ENCODE measurements around the gene ENGASE. TPM values are rescaled to one million over a fixed set of nuclear protein-coding genes. Genes with fewer than 3 reads are reported as not detected.
"Not testable (repeated sequence)": the region's sequence is repeated elsewhere in the genome, so short reads cannot be mapped to it uniquely, and the experiment has no call there.

The ENGASE gene
- total and polyA plus RNA-seq, 9 of the 15 experiments (the other 6 are each of a cell fraction or from before 2014, with no cell fraction given): 0.06 to 45.5 (median 13.9) TPM

- Histone ChIP-seq H3K4me3 (peak overlapping the region; percentile 83), H3K36me3 (ENCODE audit: control insufficient read depth, insufficient read depth, low read length) (peaks cover 17% of the 10 kb centered on the region; the same call in 1 of the 3 replicates), H3K4me2 (ENCODE audit: insufficient read depth, low read length) (peak overlapping the region; percentile 51), H2AFZ (ENCODE audit: low read depth, low read length) (peak overlapping the region; percentile 90), H3K4me1 (replicated peaks in 1 of 2; ENCODE audit: control insufficient read depth in 2 of 2, insufficient read depth in 2 of 2, low read length in 2 of 2) (peaks cover 8 to 14% of the 10 kb centered on the region in 2 experiments; a peak in 4 of 5 replicates), H3K79me2 (ENCODE audit: control insufficient read depth, insufficient read depth, low read length) (peaks cover 11% of the 10 kb centered on the region; the same call in 2 of the 3 replicates), H3K27me3 (ENCODE audit: control insufficient read depth in 2 of 2, insufficient read depth in 2 of 2, low read length in 2 of 2) (peaks cover 10 to 11% of the 10 kb centered on the region in 2 experiments; a peak in 4 of 5 replicates)
- in situ Hi-C loops (cut with MboI): loop anchor here (25.0 kb wide), 1 partner anchor 313 kb away; no protein-coding TSS in a partner anchor
- intact Hi-C loops (cut with micrococcal nuclease); H3K9ac ChIP-seq (ENCODE audit: insufficient read depth in 1 of 2, low read depth in 2 of 2, low read length in 2 of 2); ATAC-seq; BruUV-seq (replicated peaks); H3K27ac ChIP-seq (ENCODE audit: extremely low read depth, low read depth, low read length); DNase-seq (ENCODE audit: extremely low read depth in 1 of 4, low spot score in 3 of 4); H4K20me1 ChIP-seq (replicated peaks; ENCODE audit: control insufficient read depth, insufficient read depth, low read length); H3K9me3 ChIP-seq (replicated peaks; ENCODE audit: control insufficient read depth, insufficient read depth, low read depth, low read length); FAIRE-seq; H3K9me1 ChIP-seq (ENCODE audit: control insufficient read depth, insufficient read depth, low read length); TF ChIP-seq ATF3 (CRISPR knock-in tag; conservative IDR thresholded peaks at IDR 0.05); JUND (IDR thresholded peaks at IDR 0.05; ENCODE audit: borderline replicate concordance, low read depth, low read length); CEBPG (CRISPR knock-in tag; IDR thresholded peaks at IDR 0.05): not testable (repeated sequence)
- TF ChIP-seq ATF3 (IDR thresholded peaks at IDR 0.05) (0 out of 2 replicates have a peak, but pooled peaks have one; percentile 20), PRDM10 (IDR thresholded peaks at IDR 0.05; ENCODE audit: partially characterized antibody) (peak; percentile 55), DPF2 (IDR thresholded peaks at IDR 0.05) (0 out of 2 replicates have a peak, but pooled peaks have one; percentile 32), JUND (tag; IDR thresholded peaks at IDR 0.05; ENCODE audit: borderline replicate concordance, low read depth, low read length) (0 out of 3 replicates have a peak, but pooled peaks have one; percentile 2), ARNT (IDR thresholded peaks at IDR 0.05) (0 out of 4 replicates have a peak, but pooled peaks of 1 of the 2 experiments have one; percentile 51), CEBPG (tag; conservative IDR thresholded peaks at IDR 0.05 in 1 of 2, IDR thresholded peaks at IDR 0.05 in 1 of 2) (peak; percentile 88 to 89), CEBPB (tag; IDR thresholded peaks at IDR 0.05) (peak; percentile 78)
- POLR2A ChIA-PET: interaction anchor here (0.6 to 0.8 kb wide), 6 partner anchors 10 to 87 kb away, joined by 3 to 5 read pairs (median 3); no protein-coding TSS in a partner anchor
- WGBS (ENCODE audit: insufficient coverage, low coverage, missing lambda C conversion rate): 32% methylated on average over 20 of the region's 22 CpGs
- CTCF ChIA-PET (ENCODE audit: low intra/inter-chr PET ratio): interaction anchor here (0.7 kb wide), 1 partner anchor 1602 kb away, joined by 4 read pairs; no protein-coding TSS in a partner anchor
Observed at GRCh38 chr17:79074121-79074648, 439 bp upstream of the ENGASE start.
